Neuronal stem cell (in vitro differentiated cells): ENCODE data around the gene GPR141.

ENCODE experiments used
- DNase-seq: peaks from one replicate; pipeline ENCODE4 v3.0.0-alpha.2; 2013; ENCODE audit warnings: low spot score
- H2AFZ ChIP-seq: one replicate; pipeline ENCODE4 v1.6.1; 2013; ENCODE audit warnings: mild to moderate bottlenecking, low read length, inconsistent platforms
- H2AK5ac ChIP-seq: 2 replicates; pipeline ENCODE4 v1.6.1; 2013; ENCODE audit warnings: low read depth, mild to moderate bottlenecking, inconsistent platforms, low read length, moderate library complexity, mixed read lengths
- H2BK120ac ChIP-seq: 2 replicates; pipeline ENCODE4 v1.6.1; 2013; ENCODE audit warnings: low read depth, mild to moderate bottlenecking, inconsistent platforms, low read length, moderate library complexity, mixed read lengths
- H2BK12ac ChIP-seq: one replicate; pipeline ENCODE4 v1.6.1; 2013; ENCODE audit warnings: low read length, inconsistent platforms
- H2BK15ac ChIP-seq: 2 replicates; pipeline ENCODE4 v1.6.1; 2013; ENCODE audit warnings: mild to moderate bottlenecking, low read length, inconsistent platforms, mixed read lengths
- H2BK5ac ChIP-seq: one replicate; pipeline ENCODE4 v1.6.1; 2013; ENCODE audit warnings: inconsistent platforms, mild to moderate bottlenecking, low read length, moderate library complexity
- H3K14ac ChIP-seq: one replicate; pipeline ENCODE4 v1.6.1; 2013; ENCODE audit warnings: low read length, inconsistent platforms
- H3K18ac ChIP-seq: 2 replicates; pipeline ENCODE4 v1.6.1; 2013; ENCODE audit warnings: low read length, inconsistent platforms
- H3K23ac ChIP-seq: 2 replicates; pipeline ENCODE4 v1.6.1; 2013; ENCODE audit warnings: low read depth, mild to moderate bottlenecking, mixed read lengths, low read length, inconsistent platforms; ENCODE audit not compliant: poor library complexity
- H3K27ac ChIP-seq: replicated peaks from 3 replicates; pipeline ENCODE4 v1.5.1; 2013; ENCODE audit warnings: low read length, inconsistent platforms
- H3K27me3 ChIP-seq, 3 experiments: 2 replicates each; pipeline ENCODE4 v1.6.1; 2013; ENCODE audit warnings: low read length in 3 of 3, mild to moderate bottlenecking in 2 of 3, inconsistent platforms in 1 of 3, low read depth in 1 of 3, mixed read lengths in 1 of 3, moderate library complexity in 1 of 3; ENCODE audit not compliant: control insufficient read depth in 3 of 3, insufficient read depth in 3 of 3
- H3K36me3 ChIP-seq, 2 donors: replicated peaks in 1 of 2; 2 replicates each; pipeline ENCODE4 v1.6.1; 2013; ENCODE audit warnings: low read length in 2 of 2; ENCODE audit not compliant: control insufficient read depth in 2 of 2, insufficient read depth in 2 of 2
- H3K4ac ChIP-seq: 2 replicates; pipeline ENCODE4 v1.6.1; 2013; ENCODE audit warnings: inconsistent platforms, mild to moderate bottlenecking, low read length, moderate library complexity
- H3K4me1 ChIP-seq, 2 donors: 1 replicate in 1 of 2; 2 replicates in 1 of 2; pipeline ENCODE4 v1.6.1; 2013; ENCODE audit warnings: low read length in 2 of 2, low read depth in 1 of 2; ENCODE audit not compliant: control insufficient read depth in 2 of 2, insufficient read depth in 1 of 2
- H3K4me2 ChIP-seq: one replicate; pipeline ENCODE4 v1.6.1; 2013; ENCODE audit warnings: mild to moderate bottlenecking, low read length, inconsistent platforms; ENCODE audit not compliant: insufficient read depth, poor library complexity, severe bottlenecking
- H3K4me3 ChIP-seq, 2 donors: 2 replicates each; pipeline ENCODE4 v1.5.1; 2013; ENCODE audit warnings: low read length in 2 of 2, mild to moderate bottlenecking in 2 of 2, inconsistent platforms in 1 of 2, moderate library complexity in 1 of 2
- H3K79me1 ChIP-seq: one replicate; pipeline ENCODE4 v1.6.1; 2013; ENCODE audit warnings: low read depth, mild to moderate bottlenecking, inconsistent platforms, low read length, moderate library complexity
- H3K9ac ChIP-seq: one replicate; pipeline ENCODE4 v1.6.1; 2013; ENCODE audit warnings: mild to moderate bottlenecking, low read depth, low read length, inconsistent platforms; ENCODE audit not compliant: poor library complexity
- H3K9me3 ChIP-seq, 2 donors: replicated peaks in 1 of 2; 2 replicates each; pipeline versions ENCODE3 to v1.6.1; 2013; ENCODE audit warnings: low read length in 2 of 2, mild to moderate bottlenecking in 2 of 2, inconsistent platforms in 1 of 2, low read depth in 1 of 2, mixed read lengths in 1 of 2, moderate library complexity in 1 of 2; ENCODE audit not compliant: control insufficient read depth in 2 of 2, insufficient read depth in 1 of 2
- H4K8ac ChIP-seq: one replicate; pipeline ENCODE4 v1.6.1; 2013; ENCODE audit warnings: low read depth, mild to moderate bottlenecking, inconsistent platforms, low read length, moderate library complexity
- H4K91ac ChIP-seq: one replicate; pipeline ENCODE4 v1.6.1; 2013; ENCODE audit warnings: low read length, low read depth, mild to moderate bottlenecking, inconsistent platforms; ENCODE audit not compliant: poor library complexity
- WGBS, 2 donors: extraction: QIAGEN DNeasy Blood & Tissue Kit; methylation state at CpG; one replicate each; pipeline ENCODE4 v1.1.7; 2013; ENCODE audit warnings: missing lambda C conversion rate in 2 of 2, mixed read lengths in 1 of 2; ENCODE audit not compliant: insufficient read length in 2 of 2, insufficient replicate concordance in 1 of 2; ENCODE audit errors: extremely low coverage in 2 of 2; 5-methylcytosine and 5-hydroxymethylcytosine counted together

The GPR141 gene

DNA sequence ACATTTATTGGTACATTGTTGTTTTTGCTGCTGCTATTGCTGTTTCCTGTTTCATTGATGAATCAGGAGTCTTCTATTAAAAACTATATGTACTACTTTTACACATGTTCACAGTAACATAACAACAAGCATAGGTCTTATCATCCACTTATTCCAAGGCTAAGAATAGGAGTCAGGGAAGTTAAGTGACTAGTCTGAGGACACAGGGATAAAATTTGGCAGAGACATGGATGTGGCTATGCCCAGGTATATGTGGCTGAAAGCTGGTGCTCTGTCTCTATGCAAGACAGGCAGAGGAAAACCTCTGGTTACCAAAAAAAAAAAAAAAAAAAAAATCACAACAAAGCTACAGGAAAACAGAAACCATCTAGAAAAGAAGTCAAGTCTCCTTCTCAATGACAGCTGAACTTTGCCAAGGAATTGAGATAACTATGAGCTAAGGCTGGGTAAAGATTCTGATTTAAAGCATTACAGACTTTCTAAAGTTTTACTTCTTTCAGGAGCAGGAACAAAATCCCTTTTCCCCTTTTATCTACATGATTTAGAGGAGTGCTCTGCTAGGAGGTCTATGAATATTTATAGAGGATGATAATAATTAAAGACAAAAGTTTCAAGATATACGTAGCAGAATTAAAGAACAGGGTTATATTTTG, 70.0 kb downstream of the GPR141 start:
- no peak for DNase-seq
- Histone ChIP-seq H3K27ac (no peak overlapping the region), H3K79me1 (no peaks in the 10 kb centered on the region), H3K4me2 (no peak overlapping the region), H2AFZ (no peak overlapping the region), H3K9ac (no peak overlapping the region), H2AK5ac (no peak overlapping the region), H3K4me3 (no peak overlapping the region), H2BK120ac (no peak overlapping the region), H3K9me3 (no peaks in the 10 kb centered on the region), H3K18ac (no peak overlapping the region), H3K23ac (no peak overlapping the region), H2BK15ac (no peak overlapping the region), H3K4ac (no peak overlapping the region), H4K8ac (no peak overlapping the region), H3K36me3 (no peaks in the 10 kb centered on the region), H2BK12ac (no peak overlapping the region), H3K4me1 (peaks cover 2 to 5% of the 10 kb centered on the region in 2 donors), H3K27me3 (no peaks in the 10 kb centered on the region), H3K14ac (no peak overlapping the region), H2BK5ac (no peak overlapping the region), H4K91ac (no peak overlapping the region)
- WGBS, 2 donors = no CpG with 5 or more reads among the region's 1 CpG

DNA sequence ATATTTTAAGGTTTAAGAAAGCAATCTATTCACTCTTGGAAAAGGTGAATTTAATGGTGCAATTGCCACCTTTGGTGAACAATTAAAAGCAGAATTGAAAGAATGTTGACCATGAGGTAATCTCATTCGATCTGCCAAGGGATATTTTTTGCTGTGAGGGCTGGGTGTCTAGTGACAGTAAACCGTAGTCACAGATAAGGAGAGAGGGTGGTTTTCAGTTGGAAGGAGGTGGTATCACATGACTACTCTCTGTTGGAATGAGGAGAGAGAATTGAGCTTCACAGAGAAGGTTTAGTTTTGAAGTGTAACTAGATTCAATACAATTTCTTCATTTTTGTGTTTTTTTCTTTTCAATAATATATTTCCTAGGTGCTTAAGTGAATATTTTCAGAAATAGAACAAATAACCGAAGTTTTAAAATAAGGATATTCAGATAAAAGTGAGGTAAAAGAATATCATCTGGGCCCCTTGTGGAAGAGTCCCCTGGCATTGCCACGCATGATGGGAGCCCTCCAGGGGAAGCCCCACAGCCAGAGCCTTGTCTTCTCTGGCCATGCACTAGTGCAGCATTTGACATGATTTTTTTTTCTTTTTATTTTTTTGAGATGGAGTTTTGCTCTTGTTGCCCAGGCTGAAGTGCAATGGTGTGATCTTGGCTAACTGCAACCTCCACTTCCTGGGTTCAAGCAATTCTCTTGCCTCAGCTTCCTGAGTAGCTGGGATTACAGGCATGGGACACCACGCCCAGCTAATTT, 73.4 kb downstream of the GPR141 start:
- H3K4me2 ChIP-seq = no peak overlapping the region
- no peak overlapping the region for H3K27ac ChIP-seq
- H3K4me3 ChIP-seq = no peak overlapping the region
- no CpG with 5 or more reads among the region's 5 CpGs for WGBS, 2 donors
- no peaks in the 10 kb centered on the region for H3K79me1 ChIP-seq
- H3K4me1 ChIP-seq = peaks cover 3 to 8% of the 10 kb centered on the region in 2 donors
- no peak for DNase-seq
- no peak overlapping the region for H4K91ac ChIP-seq
- H2AK5ac ChIP-seq = no peak overlapping the region
- H3K36me3 ChIP-seq = no peaks in the 10 kb centered on the region
- no peak overlapping the region for H2BK5ac ChIP-seq
- H3K4ac ChIP-seq = no peak overlapping the region
- no peak overlapping the region for H3K18ac ChIP-seq
- H3K14ac ChIP-seq = no peak overlapping the region
- H2AFZ ChIP-seq = no peak overlapping the region
- no peaks in the 10 kb centered on the region for H3K9me3 ChIP-seq
- H2BK15ac ChIP-seq = no peak overlapping the region
- no peak overlapping the region for H2BK120ac ChIP-seq
- no peak overlapping the region for H3K9ac ChIP-seq
- H3K27me3 ChIP-seq = no peaks in the 10 kb centered on the region
- H2BK12ac ChIP-seq = no peak overlapping the region
- H3K23ac ChIP-seq = no peak overlapping the region
- no peak overlapping the region for H4K8ac ChIP-seq

DNA sequence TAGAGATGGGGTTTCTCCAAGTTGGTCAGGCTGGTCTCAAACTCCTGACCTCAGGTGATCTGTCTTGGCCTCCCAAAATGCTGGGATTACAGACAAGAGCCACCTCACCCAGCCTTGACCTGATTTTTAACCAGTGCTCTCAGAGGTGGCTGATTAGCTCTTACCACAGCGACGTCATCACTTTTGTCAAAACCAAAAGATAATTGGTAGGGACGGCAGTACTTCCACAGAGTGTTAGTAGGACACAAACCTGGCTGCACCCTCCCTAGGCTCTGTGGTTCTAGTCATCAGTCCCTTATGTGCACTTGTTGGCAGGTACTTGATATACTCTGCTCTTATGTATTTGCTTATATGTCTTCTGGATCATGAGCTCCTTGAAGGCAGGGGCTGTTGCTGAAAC, 74.0 kb downstream of the GPR141 start:
- no peaks in the 10 kb centered on the region for H3K9me3 ChIP-seq
- H2BK12ac ChIP-seq = no peak overlapping the region
- no peaks in the 10 kb centered on the region for H3K27me3 ChIP-seq
- no peaks in the 10 kb centered on the region for H3K36me3 ChIP-seq
- no peak overlapping the region for H2AK5ac ChIP-seq
- no peak overlapping the region for H2AFZ ChIP-seq
- H3K27ac ChIP-seq = no peak overlapping the region
- no peak overlapping the region for H2BK120ac ChIP-seq
- no CpG with 5 or more reads among the region's 3 CpGs for WGBS, 2 donors
- H3K79me1 ChIP-seq = no peaks in the 10 kb centered on the region
- no peak overlapping the region for H3K9ac ChIP-seq
- no peak overlapping the region for H3K4ac ChIP-seq
- H3K4me2 ChIP-seq = no peak overlapping the region
- H3K4me1 ChIP-seq = peaks cover 3 to 8% of the 10 kb centered on the region in 2 donors
- H2BK15ac ChIP-seq = no peak overlapping the region
- no peak for DNase-seq
- H3K4me3 ChIP-seq = no peak overlapping the region
- no peak overlapping the region for H4K91ac ChIP-seq
- no peak overlapping the region for H3K23ac ChIP-seq
- H3K14ac ChIP-seq = no peak overlapping the region
- no peak overlapping the region for H4K8ac ChIP-seq
- H2BK5ac ChIP-seq = no peak overlapping the region
- no peak overlapping the region for H3K18ac ChIP-seq

DNA sequence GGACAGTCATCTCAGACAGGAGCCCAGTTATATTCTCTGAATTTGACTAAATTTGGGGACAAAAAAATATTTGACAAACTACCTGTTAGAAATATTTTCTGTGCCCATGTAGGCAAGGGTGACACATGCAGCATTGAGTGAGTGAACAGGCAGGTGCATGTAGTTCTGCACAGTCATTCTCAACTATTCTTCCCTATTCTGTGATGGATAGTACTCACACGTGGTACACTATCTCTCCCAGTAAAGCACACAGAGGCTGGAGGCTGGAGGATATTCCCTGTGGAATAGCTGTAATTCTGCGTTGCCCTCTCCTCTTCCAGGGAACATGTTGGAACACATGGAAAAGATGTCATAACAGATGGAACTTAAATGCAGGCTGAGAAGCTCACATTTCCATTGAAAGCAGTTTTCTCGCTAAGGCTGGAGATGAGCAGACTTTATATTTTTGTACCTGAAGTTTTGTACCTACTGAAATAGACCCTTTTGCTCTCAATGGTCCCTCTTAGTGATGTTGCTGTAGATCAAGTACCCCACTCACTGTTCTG, 75.0 kb downstream of the GPR141 start:
- Histone ChIP-seq H3K4me1 (peaks cover 3 to 8% of the 10 kb centered on the region in 2 donors), H2BK5ac (no peak overlapping the region), H2BK15ac (no peak overlapping the region), H3K4ac (no peak overlapping the region), H3K18ac (no peak overlapping the region), H3K27me3 (no peaks in the 10 kb centered on the region), H3K4me2 (no peak overlapping the region), H3K79me1 (no peaks in the 10 kb centered on the region), H2BK120ac (no peak overlapping the region), H2BK12ac (no peak overlapping the region), H2AFZ (no peak overlapping the region), H4K91ac (no peak overlapping the region), H4K8ac (no peak overlapping the region), H2AK5ac (no peak overlapping the region), H3K23ac (no peak overlapping the region), H3K14ac (no peak overlapping the region), H3K27ac (no peak overlapping the region), H3K9me3 (no peaks in the 10 kb centered on the region), H3K9ac (no peak overlapping the region), H3K36me3 (no peaks in the 10 kb centered on the region), H3K4me3 (no peak overlapping the region)
- WGBS, 2 donors = no CpG with 5 or more reads among the region's 3 CpGs
- DNase-seq = no peak
